Measurements from ENCODE around the gene SPSB1. TPM values are rescaled to one million over a fixed set of nuclear protein-coding genes. Genes with fewer than 3 reads are reported as not detected.

Gene SPSB1
- total RNA-seq, 1 donor from 2014 or later = 17.6 TPM

DNA sequence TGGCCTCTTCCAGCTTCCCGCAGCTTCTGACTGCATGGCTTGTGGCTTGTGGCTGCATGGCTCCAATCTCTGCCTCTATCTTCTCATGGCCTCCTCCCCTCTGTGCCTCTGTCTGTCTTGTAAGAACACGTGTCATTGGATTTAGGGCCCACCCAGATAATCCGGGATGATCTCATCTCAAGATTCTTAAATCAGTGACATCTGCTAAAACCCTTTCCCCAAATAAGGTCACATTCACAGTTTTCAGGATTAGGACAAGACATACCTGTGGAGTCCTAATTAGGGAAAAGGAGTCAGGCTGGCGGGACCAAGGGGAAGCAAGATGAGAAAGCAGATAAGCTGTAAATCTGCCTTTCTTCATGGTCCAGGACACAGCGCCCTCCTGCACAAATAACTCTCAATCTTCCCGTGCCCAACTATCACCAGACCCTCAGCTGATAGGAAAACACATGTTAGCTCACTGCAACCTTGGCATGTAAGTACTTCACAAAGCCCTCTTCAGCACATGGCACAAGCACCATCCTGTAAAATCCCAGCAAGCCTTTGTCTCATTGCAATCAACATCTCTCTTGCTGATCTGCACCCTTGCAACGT is 82.2 kb downstream of the SPSB1 start:
- FAIRE-seq (no peak), DNase-seq (ENCODE audit: low read depth) (no peak)
- H3K27me3 ChIP-seq (ENCODE audit: control insufficient read depth, insufficient read depth, low read length) = no peaks in the 10 kb centered on the region
- no peaks in the 10 kb centered on the region for H3K36me3 ChIP-seq (ENCODE audit: control insufficient read depth, insufficient read depth, low read length)
- H3K4me3 ChIP-seq (ENCODE audit: low read depth, low read length) = no peak overlapping the region
- TF ChIP-seq, protein P1, sequence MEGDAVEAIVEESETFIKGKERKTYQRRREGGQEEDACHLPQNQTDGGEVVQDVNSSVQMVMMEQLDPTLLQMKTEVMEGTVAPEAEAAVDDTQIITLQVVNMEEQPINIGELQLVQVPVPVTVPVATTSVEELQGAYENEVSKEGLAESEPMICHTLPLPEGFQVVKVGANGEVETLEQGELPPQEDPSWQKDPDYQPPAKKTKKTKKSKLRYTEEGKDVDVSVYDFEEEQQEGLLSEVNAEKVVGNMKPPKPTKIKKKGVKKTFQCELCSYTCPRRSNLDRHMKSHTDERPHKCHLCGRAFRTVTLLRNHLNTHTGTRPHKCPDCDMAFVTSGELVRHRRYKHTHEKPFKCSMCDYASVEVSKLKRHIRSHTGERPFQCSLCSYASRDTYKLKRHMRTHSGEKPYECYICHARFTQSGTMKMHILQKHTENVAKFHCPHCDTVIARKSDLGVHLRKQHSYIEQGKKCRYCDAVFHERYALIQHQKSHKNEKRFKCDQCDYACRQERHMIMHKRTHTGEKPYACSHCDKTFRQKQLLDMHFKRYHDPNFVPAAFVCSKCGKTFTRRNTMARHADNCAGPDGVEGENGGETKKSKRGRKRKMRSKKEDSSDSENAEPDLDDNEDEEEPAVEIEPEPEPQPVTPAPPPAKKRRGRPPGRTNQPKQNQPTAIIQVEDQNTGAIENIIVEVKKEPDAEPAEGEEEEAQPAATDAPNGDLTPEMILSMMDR (IDR thresholded peaks at IDR 0.05; ENCODE audit: insufficient read depth, low read length, severe bottlenecking) = no peak

DNA sequence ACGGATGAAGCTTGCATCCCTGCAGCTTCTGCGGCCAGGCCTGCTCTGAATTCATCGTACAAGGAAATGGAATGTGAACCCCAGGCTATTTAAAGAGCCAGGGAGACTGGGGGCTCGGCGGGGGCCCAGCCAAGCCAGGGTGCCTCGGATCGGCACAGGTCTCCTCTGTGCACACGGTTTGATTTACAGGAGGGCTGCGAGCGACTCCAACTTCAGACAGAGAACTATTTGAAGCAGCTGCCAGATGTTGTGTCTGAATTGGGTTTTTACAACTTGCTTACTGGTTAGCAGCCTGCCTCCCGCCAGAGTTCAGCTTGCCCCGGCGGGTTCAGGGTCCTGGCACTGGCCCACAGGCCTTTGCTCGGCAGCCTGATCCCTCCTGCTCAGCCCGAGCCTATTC is 83.2 kb downstream of the SPSB1 start:
- no peak for FAIRE-seq
- Histone ChIP-seq H3K4me3 (ENCODE audit: low read depth, low read length) (no peak overlapping the region), H3K27me3 (ENCODE audit: control insufficient read depth, insufficient read depth, low read length) (no peaks in the 10 kb centered on the region), H3K36me3 (ENCODE audit: control insufficient read depth, insufficient read depth, low read length) (no peaks in the 10 kb centered on the region)
- TF ChIP-seq, protein P1 (IDR thresholded peaks at IDR 0.05; ENCODE audit: insufficient read depth, low read length, severe bottlenecking) = no peak
- no peak for DNase-seq (ENCODE audit: low read depth)

DNA sequence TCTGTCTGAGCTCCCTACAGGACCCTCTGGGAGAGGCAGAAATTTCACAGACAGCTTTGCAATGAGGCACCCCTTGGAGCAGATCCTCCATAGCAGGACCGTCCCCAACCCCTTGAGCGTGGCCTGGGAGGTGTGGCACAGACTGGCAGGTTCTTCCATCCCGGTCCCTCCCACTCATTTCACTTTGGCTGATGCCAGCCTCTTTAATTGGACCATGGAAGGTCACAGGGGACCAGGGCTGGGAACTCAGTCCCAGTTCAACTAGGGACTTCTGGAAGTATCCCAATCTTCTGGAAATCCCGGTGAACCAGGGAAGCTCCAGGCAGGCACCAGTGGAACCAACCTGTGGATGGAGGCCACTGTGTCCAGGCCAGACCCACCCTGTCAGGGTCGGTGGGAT is 83.7 kb downstream of the SPSB1 start:
- DNase-seq (ENCODE audit: low read depth) (no peak), FAIRE-seq (no peak)
- TF ChIP-seq, protein P1 (IDR thresholded peaks at IDR 0.05; ENCODE audit: insufficient read depth, low read length, severe bottlenecking) = no peak
- Histone ChIP-seq H3K4me3 (ENCODE audit: low read depth, low read length) (no peak overlapping the region), H3K36me3 (ENCODE audit: control insufficient read depth, insufficient read depth, low read length) (no peaks in the 10 kb centered on the region), H3K27me3 (ENCODE audit: control insufficient read depth, insufficient read depth, low read length) (no peaks in the 10 kb centered on the region)

DNA sequence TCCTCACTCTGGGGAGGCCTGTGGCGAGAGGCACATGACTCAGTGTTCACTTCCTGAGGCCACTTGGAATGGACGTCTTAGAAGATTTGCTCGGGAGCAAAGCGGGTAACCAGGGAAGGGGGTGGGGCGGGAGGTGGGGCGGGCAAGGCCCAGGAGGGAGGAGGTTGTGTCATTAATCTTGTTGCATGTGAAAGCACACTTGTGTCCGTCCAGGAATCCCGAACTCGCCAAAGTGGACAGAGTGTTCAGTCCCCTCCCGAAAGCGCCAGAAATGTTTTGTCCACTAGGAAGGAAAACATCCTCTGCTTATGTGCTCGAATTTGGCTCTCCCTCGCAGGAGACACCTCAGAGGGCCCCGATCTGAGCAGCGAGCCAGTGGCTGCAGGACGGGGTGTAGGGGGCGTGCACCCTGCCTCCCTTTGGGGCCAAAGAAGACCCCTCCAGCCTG is 84.2 kb downstream of the SPSB1 start:
- TF ChIP-seq, protein P1 (IDR thresholded peaks at IDR 0.05; ENCODE audit: insufficient read depth, low read length, severe bottlenecking) = no peak
- no peak for FAIRE-seq

DNA sequence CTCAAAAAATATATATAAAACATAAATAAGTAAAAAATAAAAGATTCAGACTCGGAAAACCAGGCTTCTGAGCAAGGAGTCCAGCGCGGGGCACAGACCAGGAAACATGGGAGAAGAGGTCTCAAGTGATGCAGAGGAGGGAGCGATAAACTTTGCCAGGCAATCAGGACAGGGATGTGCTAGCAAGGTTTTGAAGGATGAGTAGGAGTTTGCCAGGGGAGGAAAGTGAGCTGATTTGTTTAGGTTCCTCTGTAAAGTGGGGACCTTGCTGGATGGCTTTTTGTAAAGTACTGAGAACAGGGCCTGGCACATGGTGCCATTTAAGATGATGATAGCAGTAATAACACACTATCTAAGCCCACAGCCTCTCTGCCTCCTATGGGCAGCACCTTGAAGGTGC is 86.1 kb downstream of the SPSB1 start:
- no peaks in the 10 kb centered on the region for H3K36me3 ChIP-seq (ENCODE audit: control insufficient read depth, insufficient read depth, low read length)
- no peak overlapping the region for H3K4me3 ChIP-seq (ENCODE audit: low read depth, low read length)
- DNase-seq (ENCODE audit: low read depth) = no peak
- TF ChIP-seq, protein P1 (IDR thresholded peaks at IDR 0.05; ENCODE audit: insufficient read depth, low read length, severe bottlenecking) = no peak
- no peak for FAIRE-seq
- H3K27me3 ChIP-seq (ENCODE audit: control insufficient read depth, insufficient read depth, low read length) = peaks cover 5% of the 10 kb centered on the region

More for the DNA sequence above, 84.2 kb downstream of the SPSB1 start:
- Histone ChIP-seq H3K4me3 (ENCODE audit: low read depth, low read length) (no peak overlapping the region), H3K36me3 (ENCODE audit: control insufficient read depth, insufficient read depth, low read length) (no peaks in the 10 kb centered on the region), H3K27me3 (ENCODE audit: control insufficient read depth, insufficient read depth, low read length) (peaks cover under 1% of the 10 kb centered on the region)
- DNase-seq (ENCODE audit: low read depth) = no peak

DNA sequence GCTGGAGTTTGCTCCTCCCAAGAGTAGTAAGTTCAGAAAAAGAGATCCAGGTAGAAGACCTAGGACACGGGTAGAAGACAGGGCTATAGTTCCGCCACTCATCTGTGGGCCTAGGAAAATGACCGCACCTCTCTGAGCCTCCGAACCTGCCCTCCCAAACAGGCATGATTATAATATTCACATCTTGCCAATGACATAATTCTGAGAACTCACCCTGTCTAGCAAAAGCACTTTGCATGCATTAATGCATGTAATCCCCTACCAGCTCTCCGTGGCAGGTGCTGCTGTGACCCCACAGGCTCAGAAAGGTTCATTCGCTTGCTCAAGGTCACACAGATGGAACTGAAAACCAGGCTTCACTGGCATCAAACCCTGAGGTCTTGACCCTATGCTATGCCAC is 88.0 kb downstream of the SPSB1 start:
- no peak for DNase-seq (ENCODE audit: low read depth)
- Histone ChIP-seq H3K4me3 (ENCODE audit: low read depth, low read length) (no peak overlapping the region), H3K36me3 (ENCODE audit: control insufficient read depth, insufficient read depth, low read length) (no peaks in the 10 kb centered on the region), H3K27me3 (ENCODE audit: control insufficient read depth, insufficient read depth, low read length) (peaks cover 5% of the 10 kb centered on the region)
- FAIRE-seq = no peak
- TF ChIP-seq, protein P1 (IDR thresholded peaks at IDR 0.05; ENCODE audit: insufficient read depth, low read length, severe bottlenecking) = no peak
